ENCODE data around the gene RAPGEF4.

RAPGEF4 gene

GRCh38 chr2:173059971-173060461 lies 324.4 kb downstream of the RAPGEF4 start:
- TF ChIP-seq, protein P1, sequence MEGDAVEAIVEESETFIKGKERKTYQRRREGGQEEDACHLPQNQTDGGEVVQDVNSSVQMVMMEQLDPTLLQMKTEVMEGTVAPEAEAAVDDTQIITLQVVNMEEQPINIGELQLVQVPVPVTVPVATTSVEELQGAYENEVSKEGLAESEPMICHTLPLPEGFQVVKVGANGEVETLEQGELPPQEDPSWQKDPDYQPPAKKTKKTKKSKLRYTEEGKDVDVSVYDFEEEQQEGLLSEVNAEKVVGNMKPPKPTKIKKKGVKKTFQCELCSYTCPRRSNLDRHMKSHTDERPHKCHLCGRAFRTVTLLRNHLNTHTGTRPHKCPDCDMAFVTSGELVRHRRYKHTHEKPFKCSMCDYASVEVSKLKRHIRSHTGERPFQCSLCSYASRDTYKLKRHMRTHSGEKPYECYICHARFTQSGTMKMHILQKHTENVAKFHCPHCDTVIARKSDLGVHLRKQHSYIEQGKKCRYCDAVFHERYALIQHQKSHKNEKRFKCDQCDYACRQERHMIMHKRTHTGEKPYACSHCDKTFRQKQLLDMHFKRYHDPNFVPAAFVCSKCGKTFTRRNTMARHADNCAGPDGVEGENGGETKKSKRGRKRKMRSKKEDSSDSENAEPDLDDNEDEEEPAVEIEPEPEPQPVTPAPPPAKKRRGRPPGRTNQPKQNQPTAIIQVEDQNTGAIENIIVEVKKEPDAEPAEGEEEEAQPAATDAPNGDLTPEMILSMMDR (IDR thresholded peaks at IDR 0.05; ENCODE audit: low read depth, low read length, missing control alignments), result no peak

GRCh38 chr2:173062801-173063200 lies 327.2 kb downstream of the RAPGEF4 start:
- no peak overlapping the region for H3K4me3 ChIP-seq (replicated peaks; ENCODE audit: low read depth, low read length)
- TF ChIP-seq, protein P1 (IDR thresholded peaks at IDR 0.05; ENCODE audit: low read depth, low read length, missing control alignments), result no peak
- DNase-seq (ENCODE audit: extremely low read depth, low read depth), result no peak

More at GRCh38 chr2:173059971-173060461, 324.4 kb downstream of the RAPGEF4 start:
- H3K4me3 ChIP-seq (replicated peaks; ENCODE audit: low read depth, low read length), result no peak overlapping the region
- DNase-seq (ENCODE audit: extremely low read depth, low read depth), result no peak

- DNase-seq (ENCODE audit: extremely low read depth, low read depth), result no peak
- TF ChIP-seq, protein P1 (IDR thresholded peaks at IDR 0.05; ENCODE audit: low read depth, low read length, missing control alignments), result no peak
- no peak overlapping the region for H3K4me3 ChIP-seq (replicated peaks; ENCODE audit: low read depth, low read length)
Observed at GRCh38 chr2:173064151-173064805, 328.6 kb downstream of the RAPGEF4 start.

DNA sequence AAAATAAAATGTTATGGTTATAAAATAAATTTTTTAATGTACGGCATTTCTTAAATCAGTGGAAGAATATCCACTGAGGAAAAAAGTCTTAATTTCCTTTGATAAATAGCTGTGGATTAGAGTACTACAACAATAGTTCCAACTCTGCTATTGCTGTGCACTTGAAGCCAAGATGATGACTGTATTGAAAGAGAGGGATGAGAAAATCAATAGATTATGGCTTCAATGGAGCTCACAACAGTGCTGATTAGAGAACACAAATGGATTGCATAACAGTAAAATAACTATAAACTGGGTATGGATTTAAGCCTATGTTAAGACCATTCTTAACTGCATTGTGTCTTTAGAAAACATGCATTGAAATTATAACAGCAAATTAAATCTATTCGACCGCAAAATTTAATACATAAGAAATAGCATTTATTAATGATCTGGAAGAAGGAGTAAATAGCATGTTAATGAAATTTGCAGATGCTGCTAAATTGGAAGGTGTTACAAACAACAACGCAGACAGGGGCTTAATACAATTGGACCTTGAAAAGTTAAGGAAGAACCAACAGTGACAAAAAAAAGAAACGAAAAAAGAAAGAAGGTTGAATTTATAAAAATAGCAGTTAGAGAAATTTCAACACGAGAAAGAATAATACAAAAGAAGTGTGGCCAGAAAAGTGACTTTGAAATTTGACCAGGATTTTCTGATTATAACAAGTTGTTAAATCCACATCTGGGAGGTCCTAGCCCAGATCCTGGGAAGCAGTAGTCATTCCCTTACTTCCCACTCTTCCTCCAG lies 331.4 kb downstream of the RAPGEF4 start:
- TF ChIP-seq, protein P1 (IDR thresholded peaks at IDR 0.05; ENCODE audit: low read depth, low read length, missing control alignments), result no peak
- no peak overlapping the region for H3K4me3 ChIP-seq (replicated peaks; ENCODE audit: low read depth, low read length)
- DNase-seq (ENCODE audit: extremely low read depth, low read depth), result no peak

DNA sequence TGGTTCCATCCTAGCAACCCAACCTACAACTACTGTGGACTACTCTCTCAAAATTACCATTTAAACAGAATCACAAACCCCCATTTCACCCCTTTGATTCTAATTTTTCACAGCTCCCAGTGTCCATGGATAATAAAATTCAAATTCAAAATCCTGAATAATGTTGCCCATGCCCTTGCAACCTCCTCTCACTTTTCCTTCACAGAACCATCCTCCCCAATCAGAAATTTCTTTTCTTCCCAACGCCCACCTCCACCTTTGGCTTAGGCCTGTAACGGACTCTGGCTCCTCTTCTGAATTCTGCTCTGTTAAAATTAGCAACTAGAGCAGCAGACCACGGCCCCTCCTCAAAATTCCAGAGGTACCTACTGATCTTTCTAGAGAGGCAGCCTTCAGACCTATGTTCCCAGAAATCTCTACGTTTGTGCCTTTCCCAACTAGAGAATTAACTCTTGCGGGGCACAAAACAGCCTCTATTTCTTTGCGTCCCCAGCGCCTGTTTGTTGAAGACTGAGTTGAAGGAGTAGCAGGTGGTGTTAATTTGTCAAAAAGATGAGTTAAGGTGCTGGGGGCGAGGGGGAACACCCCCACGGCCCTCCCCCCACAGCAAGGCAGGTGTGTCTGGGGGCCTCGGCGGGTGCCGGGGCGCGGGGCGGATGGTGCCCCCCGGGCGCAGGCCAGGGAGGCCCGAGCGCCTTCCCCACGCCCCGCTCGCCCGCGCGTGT lies 339.6 kb downstream of the RAPGEF4 start:
- TF ChIP-seq, protein P1 (IDR thresholded peaks at IDR 0.05; ENCODE audit: low read depth, low read length, missing control alignments), result no peak
- no peak for DNase-seq (ENCODE audit: extremely low read depth, low read depth)
- H3K4me3 ChIP-seq (replicated peaks; ENCODE audit: low read depth, low read length), result peak overlapping the region; percentile 65

- peak within 1 kb of the TSS; percentile 65 for H3K4me3 ChIP-seq (replicated peaks; ENCODE audit: low read depth, low read length)
- no peak for DNase-seq (ENCODE audit: extremely low read depth, low read depth)
- TF ChIP-seq, protein P1 (IDR thresholded peaks at IDR 0.05; ENCODE audit: low read depth, low read length, missing control alignments), result peak; percentile 20
Observed at GRCh38 chr2:173075781-173076580, 340.3 kb downstream of the RAPGEF4 start, which contains the start of gene MAP3K20. TSS of gene MAP3K20 (plus strand) at chr2:173075846. CDS start at chr2:173091032, 15,186 bp downstream.

All from HFF-Myc (cell line).